Measurements from ENCODE around the gene ACOX2.

The ACOX2 gene

DNA sequence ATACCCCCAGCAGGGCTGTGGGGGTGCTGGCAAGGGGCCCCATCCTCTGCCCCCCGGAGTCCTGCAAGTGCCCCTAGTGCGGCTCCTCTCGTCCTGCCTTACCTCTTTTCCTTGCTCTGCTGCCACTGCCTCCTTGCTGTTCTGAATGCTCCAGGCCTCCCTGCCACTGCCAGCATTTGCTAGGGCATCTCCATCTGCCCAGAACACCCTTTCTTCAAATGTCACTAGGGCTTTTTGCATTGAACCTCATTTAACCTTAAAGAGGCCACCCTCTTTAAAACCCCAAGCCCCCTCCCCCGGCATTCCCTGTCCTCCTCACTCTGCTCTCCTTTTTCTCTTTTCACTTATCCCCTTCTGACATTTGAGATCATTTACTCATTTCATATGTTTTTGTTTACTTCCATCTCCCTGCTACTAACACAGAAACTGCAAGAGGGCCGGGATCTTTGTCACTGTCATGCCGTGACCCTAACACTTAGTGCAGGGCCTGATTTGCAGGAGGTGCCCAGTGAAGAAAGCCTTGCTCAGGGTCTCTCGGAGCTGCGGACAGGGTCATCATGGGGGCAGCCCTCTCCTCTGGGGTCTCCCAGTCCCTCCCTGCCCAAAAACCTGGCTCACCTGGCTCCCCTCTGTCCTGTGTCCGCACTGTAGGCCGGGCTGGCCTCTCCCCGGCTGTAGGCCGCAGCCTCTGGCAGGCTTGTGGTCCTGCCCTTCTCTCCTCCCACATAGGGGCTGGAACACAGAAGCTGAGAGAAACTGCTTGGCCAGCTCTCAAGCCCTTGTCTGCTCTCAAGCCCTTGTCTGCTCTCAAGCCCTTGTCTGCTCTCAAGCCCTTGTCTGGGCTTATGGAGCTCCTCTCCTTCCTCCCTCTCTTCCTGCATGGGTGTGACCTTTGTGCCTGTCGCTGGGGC lies at the start of gene ACOX2:
Gene ACOX2 (minus strand): TSS at position 690 of the 911 bp plus-strand sequence. CDS start 2,084 bp downstream, outside the sequence.
- H3K4me3 ChIP-seq (ENCODE audit: low read length) = peak within 1 kb of the TSS; percentile 65
- TF ChIP-seq, protein P1, sequence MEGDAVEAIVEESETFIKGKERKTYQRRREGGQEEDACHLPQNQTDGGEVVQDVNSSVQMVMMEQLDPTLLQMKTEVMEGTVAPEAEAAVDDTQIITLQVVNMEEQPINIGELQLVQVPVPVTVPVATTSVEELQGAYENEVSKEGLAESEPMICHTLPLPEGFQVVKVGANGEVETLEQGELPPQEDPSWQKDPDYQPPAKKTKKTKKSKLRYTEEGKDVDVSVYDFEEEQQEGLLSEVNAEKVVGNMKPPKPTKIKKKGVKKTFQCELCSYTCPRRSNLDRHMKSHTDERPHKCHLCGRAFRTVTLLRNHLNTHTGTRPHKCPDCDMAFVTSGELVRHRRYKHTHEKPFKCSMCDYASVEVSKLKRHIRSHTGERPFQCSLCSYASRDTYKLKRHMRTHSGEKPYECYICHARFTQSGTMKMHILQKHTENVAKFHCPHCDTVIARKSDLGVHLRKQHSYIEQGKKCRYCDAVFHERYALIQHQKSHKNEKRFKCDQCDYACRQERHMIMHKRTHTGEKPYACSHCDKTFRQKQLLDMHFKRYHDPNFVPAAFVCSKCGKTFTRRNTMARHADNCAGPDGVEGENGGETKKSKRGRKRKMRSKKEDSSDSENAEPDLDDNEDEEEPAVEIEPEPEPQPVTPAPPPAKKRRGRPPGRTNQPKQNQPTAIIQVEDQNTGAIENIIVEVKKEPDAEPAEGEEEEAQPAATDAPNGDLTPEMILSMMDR (conservative IDR thresholded peaks at IDR 0.05; ENCODE audit: low read length) = no peak
- DNase-seq (ENCODE audit: low read depth) = peak; percentile 79

DNA sequence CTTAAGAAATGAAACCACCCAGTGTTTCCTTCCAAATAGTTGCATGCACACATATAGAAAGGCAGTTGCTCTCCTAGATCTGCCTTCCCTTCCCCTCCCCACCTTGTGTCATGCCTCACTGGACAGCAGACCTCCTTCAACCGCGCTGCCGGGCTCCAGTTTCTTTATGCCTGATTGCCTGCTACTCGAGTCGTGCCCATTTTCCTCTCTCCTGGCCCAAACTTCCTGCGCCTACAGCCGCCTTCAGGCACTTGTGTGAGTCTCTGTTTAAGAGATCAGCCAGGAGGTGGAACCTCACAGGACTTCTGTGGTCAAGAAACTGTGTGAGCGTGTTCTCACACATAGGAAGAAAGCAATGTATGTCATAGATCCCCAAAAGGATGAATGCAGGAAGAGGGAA lies 49.0 kb upstream of the ACOX2 start:
- TF ChIP-seq, protein P1 (conservative IDR thresholded peaks at IDR 0.05; ENCODE audit: low read length) = no peak
- DNase-seq (ENCODE audit: low read depth) = no peak
- no peak overlapping the region for H3K4me3 ChIP-seq (ENCODE audit: low read length)

DNA sequence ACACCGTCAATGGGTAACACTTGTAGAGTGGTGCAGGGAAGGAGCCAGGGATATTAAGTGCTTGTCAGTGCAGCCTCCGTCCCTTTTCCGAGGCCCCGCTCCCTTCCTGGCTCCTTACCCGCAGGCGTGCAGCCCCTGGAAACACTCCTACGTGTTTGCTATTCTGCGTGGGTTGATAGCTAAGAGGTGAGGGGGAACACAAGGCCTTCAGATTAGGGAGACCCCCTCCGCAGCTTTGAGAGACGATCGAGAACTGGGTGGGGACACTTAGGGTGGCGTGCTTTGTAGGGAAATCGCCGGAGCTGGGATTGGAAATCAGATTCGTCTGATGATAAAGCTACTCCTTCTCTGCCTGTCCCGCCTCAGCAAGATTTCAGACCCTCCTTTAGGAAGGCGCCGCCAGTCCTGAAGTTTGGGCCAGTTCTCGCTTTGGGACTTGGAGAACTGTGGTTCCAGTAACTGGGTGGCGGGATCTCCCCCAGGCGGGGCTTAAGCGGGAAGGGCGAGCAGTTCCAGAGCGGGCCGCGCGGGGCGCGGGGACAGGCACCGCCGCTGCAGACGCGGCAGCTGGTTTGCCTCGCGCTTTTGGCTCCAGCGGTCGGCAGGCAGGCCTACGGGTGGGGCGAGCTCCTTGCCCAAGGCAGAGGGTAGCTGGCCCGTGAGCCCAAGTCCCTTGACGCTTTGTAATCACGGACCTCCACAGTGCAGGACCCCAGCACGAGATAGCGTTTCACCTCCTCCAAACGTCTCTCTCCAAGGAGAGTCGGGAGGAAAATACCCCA lies 48.2 kb upstream of the ACOX2 start:
- peak overlapping the region; percentile 72 for H3K4me3 ChIP-seq (ENCODE audit: low read length)
- TF ChIP-seq, protein P1 (conservative IDR thresholded peaks at IDR 0.05; ENCODE audit: low read length) = peak; percentile 71
- DNase-seq (ENCODE audit: low read depth) = peak; percentile 65

DNA sequence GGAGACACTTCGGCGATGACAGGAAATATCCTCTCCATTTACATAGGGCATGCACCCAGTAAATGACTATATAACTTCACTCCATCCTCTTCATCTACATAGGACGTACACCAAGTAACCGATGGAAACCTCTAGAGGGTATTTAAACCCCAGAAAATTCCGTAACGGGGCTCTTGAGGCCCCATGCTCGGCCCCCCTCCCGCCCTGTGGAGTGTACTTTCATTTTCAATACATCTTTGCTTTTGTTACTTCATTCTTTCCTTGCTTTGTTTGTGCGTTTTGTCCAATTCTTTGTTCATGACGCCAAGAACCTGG lies 47.7 kb upstream of the ACOX2 start:
- DNase-seq (ENCODE audit: low read depth) = no peak
- H3K4me3 ChIP-seq (ENCODE audit: low read length) = peak overlapping the region; percentile 72
- TF ChIP-seq, protein P1 (conservative IDR thresholded peaks at IDR 0.05; ENCODE audit: low read length) = no peak

DNA sequence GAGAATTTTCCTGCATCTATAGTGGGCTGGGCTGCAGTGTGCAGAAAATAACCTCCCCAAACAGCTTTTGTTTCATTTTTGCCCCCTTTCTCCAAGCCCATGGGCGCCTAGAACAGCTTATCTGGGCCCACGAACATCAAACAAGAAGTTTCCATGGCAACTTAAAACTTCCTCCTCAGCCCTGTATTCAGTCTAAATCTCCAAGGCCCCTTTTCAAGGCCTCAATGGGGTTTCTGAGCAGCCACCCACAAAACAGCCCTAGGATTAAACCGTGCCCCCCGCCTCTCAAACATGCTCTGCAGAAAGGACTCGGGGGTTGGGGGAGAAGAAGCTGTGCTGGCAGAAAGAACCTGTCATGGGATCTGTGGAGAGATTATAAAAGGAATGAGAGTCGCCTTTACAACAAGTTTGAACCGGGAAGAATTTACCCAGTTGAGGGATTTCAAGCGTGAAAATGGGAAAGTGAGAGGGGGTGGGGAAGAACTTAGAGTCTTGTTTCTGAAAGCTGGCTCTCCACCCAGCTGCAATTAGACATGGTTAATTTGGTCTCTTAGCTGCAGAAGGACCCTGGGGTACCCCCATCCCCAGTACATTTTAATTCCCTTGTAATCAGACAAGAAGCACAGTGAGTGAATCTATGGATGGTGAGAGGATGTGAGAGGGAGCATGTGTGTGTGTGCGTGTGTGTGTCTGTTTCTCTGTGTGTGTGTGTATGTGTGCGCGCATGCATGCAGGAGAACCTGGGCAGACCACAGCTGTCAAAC lies 44.5 kb upstream of the ACOX2 start:
- no peak overlapping the region for H3K4me3 ChIP-seq (ENCODE audit: low read length)
- TF ChIP-seq, protein P1 (conservative IDR thresholded peaks at IDR 0.05; ENCODE audit: low read length) = no peak
- no peak for DNase-seq (ENCODE audit: low read depth)

DNA sequence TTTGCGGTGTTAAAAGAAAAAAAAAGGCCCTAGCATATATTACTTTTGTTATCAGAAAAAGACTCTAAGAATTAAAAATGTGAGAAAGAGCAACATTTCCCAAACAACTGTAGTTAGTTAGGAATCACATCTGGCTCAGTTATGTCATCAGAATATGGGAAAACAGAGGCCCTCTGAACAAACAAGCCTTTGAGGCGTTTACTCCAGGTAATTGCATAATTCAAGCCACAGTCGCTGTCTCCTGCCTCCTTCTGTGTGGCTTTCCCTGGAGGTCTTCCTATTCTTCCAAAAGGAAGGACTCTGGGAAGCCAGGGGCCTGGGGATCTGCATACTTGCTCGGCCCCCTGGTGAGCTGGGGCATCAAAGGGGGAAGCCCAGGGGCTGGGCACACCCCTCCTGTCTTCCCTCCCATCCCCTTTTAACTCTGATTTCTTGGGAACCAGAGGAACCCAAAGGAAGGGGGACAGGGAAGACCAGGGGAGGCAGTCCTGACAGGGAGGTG lies 43.9 kb upstream of the ACOX2 start:
- peak; percentile 58 for DNase-seq (ENCODE audit: low read depth)
- no peak overlapping the region for H3K4me3 ChIP-seq (ENCODE audit: low read length)
- TF ChIP-seq, protein P1 (conservative IDR thresholded peaks at IDR 0.05; ENCODE audit: low read length) = no peak

Measured in AG10803 (cell line).